ENCODE data around the gene FAM90A1.
A peak's percentile ranks its signal among the peaks of the same experiment; 100 is the strongest.
"Not testable (repeated sequence)": the region's sequence is repeated elsewhere in the genome, so short reads cannot be mapped to it uniquely, and the experiment has no call there.

FAM90A1 gene

DNA sequence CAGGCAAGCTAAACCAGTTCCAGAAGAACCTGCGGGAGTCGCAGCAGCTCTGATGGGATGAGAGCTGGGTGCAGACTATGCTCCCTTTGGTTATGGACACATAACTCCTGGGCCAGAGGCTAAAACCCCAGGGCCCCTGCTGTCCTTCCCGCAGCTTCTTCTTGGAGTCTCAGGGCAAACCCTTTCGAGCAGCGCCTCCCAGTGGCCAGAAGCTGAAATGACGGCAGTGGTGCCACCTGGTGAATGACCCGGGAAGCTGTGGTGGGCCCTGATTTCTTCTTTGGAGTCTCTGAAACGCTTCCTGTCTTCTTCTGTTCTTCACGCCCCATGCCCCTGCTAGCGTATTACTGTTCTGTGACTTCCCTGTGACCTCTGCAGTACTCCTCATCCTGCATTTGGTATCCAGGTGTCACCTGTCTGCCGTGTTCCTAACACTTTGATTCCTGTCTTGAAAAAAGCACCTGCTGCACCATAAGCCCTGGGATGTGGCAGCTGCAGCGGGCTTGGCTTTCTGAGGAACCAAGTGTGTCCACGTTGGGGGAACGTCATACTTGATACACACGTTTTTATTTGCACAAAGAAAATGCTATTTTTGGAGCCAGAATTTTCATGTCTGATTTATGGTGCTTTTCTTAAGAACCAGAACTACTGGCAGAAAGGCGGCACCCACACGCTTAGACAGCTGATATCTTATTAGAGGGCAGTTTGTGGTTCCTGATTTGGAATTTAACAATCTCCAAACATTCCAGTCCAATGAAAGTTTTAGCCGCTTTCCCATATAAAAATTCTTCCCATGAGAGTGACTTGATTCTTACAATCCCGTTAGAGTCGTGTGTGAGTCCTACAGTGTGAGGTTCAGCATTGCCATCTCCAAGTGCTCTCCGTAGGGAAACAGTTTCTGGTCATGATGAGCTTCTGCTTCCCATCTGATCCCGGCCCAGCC lies 4.5 kb upstream of the FAM90A1 start:
- DNase-seq = peak; percentile 16

DNA sequence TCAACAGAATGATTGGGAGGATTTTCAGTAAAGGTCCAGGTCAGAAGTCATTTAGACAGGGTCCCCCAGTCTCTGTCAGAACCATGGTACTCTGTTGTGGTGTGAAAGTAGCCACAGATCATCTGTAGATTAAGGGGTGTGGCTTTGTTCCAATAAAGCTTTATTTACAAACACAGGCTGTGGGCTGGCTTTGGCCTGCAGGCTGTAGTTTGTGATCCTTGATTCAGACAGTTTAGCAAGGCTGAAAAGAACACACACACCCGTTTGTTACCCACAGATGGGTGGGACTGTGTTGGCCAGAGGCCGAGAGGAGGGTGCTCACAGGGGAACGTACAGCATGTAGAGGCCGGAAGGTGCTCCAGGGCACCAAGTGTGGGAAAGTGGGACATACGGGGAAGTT lies 3.6 kb upstream of the FAM90A1 start:
- not testable (repeated sequence) for DNase-seq

- not testable (repeated sequence) for DNase-seq
Observed at GRCh38 chr12:8229486-8229885, 2.1 kb upstream of the FAM90A1 start.

DNA sequence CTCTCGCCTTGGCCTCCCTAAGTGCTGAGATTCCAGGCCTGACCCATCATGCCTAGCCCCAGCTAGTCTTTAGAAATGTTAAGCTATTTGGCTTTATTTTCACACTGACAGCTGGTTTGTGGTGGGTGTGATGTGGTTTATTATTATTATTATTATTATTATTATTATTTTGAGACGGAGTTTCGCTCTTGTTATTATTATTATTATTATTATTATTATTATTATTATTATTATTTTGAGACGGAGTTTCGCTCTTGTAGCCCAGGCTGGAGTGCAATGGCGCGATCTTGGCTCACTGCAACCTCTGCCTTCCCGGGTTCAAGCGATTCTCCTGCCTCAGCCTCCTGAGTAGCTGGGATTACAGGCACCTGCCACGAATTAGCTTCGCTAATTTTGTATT lies 1.2 kb upstream of the FAM90A1 start:
- not testable (repeated sequence) for DNase-seq

DNA sequence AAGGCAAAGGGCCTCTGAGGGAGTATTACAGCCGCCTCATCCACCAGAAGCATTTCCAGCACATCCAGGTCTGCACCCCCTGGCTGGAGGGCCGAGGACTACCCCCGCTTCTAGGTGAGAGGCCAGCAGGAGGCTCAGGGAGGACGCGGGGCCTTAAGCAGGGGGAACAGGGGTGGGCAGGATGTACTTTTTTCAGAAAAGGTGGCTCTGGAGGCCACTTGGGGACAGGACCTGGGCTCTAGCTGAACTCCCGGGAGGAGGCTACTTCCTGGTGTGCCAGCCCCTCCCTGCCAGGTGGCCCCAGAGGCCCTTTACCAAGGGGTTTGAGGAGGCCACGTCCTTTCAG lies 287 bp upstream of the FAM90A1 start:
- DNase-seq = not testable (repeated sequence)

DNA sequence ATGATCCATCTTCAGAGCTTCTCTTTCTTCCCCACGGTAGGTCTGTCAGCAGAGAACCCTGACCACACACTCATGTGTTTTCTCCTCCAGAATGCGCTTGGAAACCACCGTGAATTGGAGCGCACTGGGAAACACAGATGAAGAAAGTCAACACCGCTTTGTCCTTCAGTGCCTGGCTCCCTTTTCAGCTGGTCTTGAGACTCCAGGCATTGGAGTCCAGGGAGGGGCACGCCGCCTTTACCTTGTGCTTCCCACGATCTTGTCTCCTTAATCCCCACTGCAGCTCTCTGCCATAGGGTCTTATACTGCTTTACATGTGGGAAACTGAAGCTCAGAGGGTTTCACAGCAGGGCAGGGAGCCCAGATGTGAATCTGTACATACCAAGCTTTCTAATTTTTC lies 1.1 kb downstream of the FAM90A1 start:
- DNase-seq = no peak

- DNase-seq = not testable (repeated sequence)
Observed at GRCh38 chr12:8224782-8225181, 2.6 kb downstream of the FAM90A1 start.

GRCh38 chr12:8223646-8224045 lies 3.8 kb downstream of the FAM90A1 start:
- not testable (repeated sequence) for DNase-seq

- DNase-seq = not testable (repeated sequence)
Observed at GRCh38 chr12:8222303-8222702, 5.1 kb downstream of the FAM90A1 start.

DNA sequence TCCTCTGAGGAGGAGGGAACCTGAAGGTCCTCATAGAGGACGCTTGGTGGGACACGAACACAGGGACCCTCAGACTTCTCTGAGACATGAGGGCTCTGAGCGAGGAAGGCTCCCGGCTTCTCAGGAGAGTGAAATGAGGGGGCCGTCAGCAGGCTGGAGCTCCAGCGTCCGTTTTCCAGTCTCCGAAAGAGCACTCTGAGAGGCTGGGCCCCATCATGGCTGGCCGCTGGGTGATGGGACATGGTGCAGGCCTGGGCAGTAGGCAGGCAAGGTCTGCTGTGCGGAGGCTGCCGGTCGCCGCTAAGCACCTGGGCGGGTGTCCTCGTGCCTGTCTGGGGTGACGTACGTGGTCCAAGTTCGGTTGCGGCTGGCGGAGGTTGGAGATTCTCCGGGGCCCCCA lies 5.6 kb downstream of the FAM90A1 start:
- DNase-seq = not testable (repeated sequence)

DNA sequence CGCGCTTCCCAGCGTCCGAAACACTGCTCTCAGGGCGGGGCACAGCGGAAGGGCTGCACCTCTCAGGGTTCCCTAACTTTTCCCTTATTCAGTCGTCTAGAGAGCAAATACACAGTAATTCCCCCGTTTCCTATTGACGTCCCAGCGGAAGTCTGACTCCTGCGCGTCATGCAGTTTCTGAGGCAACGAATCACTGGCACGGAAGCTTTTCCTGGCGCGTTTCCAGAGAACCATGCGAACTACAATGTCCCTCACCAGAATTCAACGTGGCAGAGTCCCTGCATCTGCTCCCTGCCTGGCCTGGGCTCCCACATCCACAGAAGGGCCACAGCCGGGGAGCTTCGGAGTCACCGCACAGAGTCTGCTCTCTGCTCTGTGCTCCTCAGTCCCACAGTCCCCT lies 6.0 kb downstream of the FAM90A1 start:
- DNase-seq = not testable (repeated sequence)

DNA sequence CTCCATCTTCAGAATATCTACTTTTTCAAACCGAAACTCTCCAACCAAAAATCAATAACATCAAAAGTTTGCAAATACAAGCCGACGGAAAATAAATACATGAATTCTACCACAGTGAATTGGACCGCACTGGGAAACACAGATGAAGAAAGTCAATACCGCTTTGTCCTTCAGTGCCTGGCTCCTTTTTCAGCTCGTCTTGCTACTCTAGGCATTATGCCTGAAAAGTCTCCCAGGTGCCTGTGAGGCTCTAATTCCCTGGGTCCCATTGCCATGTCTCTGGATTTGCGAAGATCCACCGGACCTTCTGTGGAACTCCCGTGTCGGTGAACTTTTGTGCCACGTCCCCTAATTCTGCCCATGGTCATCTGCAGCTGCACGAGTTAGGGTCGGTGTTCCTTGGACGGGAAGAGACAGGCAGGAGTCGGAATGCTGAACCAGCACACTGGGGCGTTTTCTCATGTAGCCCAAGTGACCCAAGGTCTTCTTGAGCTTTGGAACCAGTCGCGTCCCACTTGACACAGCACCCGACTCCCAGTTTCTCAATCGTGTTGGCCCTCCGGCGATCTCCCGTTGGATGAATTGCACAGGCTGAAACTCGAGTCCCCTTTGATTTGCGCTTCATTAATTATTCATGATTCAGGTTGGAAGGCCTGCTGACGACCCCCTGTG lies 8.6 kb downstream of the FAM90A1 start:
- DNase-seq = not testable (repeated sequence)

DNA sequence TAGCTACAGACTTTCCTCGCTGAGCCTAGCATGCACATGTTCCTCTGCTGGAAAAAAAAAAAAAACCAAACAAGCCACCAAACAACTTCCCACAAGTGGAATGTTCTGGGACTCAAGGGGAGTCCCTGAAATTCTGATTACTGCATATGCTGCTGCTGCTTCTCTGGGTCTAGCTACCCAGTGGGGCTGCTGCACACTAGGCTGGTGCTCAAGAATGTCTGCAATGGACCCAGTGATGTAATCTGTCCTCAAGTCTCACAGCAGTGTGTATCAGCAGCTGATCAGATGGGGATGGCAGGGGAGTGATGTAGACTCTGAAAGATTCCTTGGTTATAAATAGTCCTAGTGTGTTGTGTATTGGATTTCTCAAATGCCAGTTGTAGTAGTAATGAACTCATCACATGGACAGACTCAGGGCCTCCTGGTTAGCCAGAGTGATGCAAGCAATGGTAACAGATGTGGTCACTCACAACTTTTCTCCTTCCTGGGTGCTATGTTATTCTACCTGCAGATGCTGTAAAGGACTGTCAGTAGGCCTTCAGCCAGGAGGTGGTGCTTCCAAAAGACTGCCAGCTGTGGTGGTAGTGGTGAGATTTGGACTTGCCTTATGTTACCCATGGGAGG lies 29.6 kb downstream of the FAM90A1 start:
- peak; percentile 12 for DNase-seq

DNA sequence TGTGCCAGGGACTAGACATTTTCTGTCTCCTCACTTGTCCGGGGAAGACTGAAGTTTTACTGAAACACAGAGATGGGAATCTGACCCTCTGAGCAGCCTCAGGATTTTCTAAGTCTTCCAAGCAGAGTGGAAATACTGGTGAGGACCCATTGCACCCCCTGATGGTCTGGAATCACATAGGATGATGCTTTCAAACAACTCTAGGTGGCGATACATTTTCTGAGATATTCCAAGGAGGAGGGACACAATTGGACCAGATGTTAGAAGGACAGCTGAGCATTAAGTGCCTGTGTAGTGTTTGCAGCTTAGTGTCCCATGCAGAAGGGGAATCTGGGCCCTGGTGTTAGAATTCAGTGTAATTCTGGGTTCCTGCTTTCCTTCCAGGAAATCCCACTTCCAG lies 39.3 kb downstream of the FAM90A1 start:
- peak; percentile 1 for DNase-seq

- DNase-seq = not testable (repeated sequence)
Observed at GRCh38 chr12:8184206-8184605, 43.2 kb downstream of the FAM90A1 start.

- DNase-seq = not testable (repeated sequence)
Observed at GRCh38 chr12:8183346-8183745, 44.1 kb downstream of the FAM90A1 start.

GRCh38 chr12:8182923-8183322 lies 44.5 kb downstream of the FAM90A1 start:
- DNase-seq = not testable (repeated sequence)

DNA sequence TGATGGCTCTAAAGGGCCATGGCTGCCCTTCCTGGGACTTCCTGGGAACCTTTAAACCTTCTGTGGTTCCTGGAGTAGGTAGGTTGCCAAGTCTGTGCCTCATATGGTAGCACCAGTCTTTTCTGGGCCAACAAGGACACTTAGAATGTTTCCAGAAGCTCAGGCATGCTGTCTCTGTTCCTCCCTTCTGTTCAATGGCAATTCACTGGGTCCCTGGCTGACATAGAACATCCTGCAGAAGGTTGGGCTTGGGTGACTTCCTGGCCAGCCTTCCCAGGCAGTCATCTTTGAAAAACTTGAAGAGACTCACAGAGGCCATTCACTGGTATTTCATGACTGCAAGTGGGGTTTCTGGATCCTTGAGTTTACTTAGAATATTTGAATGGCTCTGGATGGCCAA lies 46.1 kb downstream of the FAM90A1 start:
- not testable (repeated sequence) for DNase-seq

DNA sequence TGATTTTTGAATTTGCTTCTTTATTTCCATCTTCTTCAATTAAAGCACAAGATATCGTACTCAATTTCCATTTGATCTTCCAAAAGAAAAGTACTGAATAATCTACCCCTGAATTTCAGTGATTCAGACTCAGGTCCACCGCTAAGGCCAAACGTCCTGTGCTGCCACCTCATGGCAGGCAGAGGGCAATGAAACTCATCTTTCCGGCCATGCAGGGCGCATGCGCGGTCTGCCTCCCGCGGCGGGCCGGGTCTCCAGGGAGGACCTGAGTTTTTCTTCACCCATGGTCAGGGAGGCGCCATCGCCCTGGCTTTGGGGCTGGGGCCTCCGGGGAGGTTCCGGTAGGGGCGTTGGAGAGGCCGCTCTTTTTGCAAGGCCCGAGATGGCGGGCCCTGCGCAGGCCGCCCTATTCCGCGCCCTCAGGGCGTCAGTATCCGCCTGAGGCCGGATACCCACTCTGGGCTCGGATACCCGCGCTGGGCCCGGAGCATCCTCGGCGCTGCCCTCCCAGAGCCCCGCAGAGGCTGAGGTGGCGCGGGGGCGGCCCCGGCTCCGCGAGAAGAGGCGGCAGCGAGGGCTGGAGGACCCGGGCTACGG lies 47.3 kb downstream of the FAM90A1 start:
- peak; percentile 44 for DNase-seq

- DNase-seq = not testable (repeated sequence)
Observed at GRCh38 chr12:8172911-8173310, 54.5 kb downstream of the FAM90A1 start.

All from inflammatory macrophage treated with lipopolysaccharide for 4 hours (primary cell).